ENCODE measurements around the gene MAP3K20. TPM values are rescaled to one million over a fixed set of nuclear protein-coding genes. Genes with fewer than 3 reads are reported as not detected.

The MAP3K20 gene
- total RNA-seq, 1 experiment from 2014 or later: 40.0 TPM

- intact Hi-C loops (cut with micrococcal nuclease; ENCODE audit: unreplicated experiment): no loop called here
- H3K4me3 ChIP-seq (ENCODE audit: low read depth, low read length, poor library complexity, severe bottlenecking): no peak overlapping the region
- H3K27me3 ChIP-seq (replicated peaks; ENCODE audit: insufficient read depth, low read depth, low read length, poor library complexity): no peaks in the 10 kb centered on the region
- H3K27ac ChIP-seq (ENCODE audit: low read depth, low read length, poor library complexity, severe bottlenecking): no peak overlapping the region
- H3K9me3 ChIP-seq (ENCODE audit: low read depth, low read length, poor library complexity, severe bottlenecking): no peaks in the 10 kb centered on the region
- TF ChIP-seq CTCF (conservative IDR thresholded peaks at IDR 0.05; ENCODE audit: low read depth, low read length): no peak
- H3K4me1 ChIP-seq (ENCODE audit: insufficient read depth, low read length, poor library complexity, severe bottlenecking): no peaks in the 10 kb centered on the region
- no peak for DNase-seq (ENCODE audit: low spot score)
- POLR2A ChIA-PET (ENCODE audit: low non-redundant PET): no interaction called here
- no peaks in the 10 kb centered on the region for H3K36me3 ChIP-seq (ENCODE audit: insufficient read depth, low read length, poor library complexity, severe bottlenecking)
- CTCF ChIA-PET: no interaction called here
- no TSS peak for BruUV-seq (replicated peaks)
These were observed 154.5 kb downstream of the MAP3K20 start for GRCh38 chr2:173230181-173230580.

DNA sequence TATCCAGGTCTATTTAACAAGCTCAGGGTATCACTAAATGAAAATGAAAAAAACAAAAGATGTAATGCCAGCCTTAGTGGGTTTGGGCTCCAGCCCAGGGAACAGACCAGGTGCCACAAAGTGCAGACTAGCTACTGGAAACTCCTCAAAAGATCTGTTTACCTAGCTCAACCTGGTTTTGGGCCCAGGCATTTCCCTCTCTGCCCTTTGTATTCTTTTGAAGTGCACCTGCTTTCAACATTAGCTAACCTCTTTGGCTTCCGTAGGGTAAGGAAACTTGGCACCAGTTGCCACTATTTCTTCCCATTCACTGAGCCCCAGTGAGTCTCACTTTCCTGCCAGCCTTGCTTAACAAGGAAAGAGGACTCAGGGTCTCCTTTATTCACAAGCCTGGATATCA is 155.4 kb downstream of the MAP3K20 start:
- no peak overlapping the region for H3K27ac ChIP-seq (ENCODE audit: low read depth, low read length, poor library complexity, severe bottlenecking)
- no peak for TF ChIP-seq EZH2 (IDR thresholded peaks at IDR 0.05; ENCODE audit: borderline replicate concordance, low read depth, low read length, poor library complexity, severe bottlenecking)
- TF ChIP-seq CTCF (conservative IDR thresholded peaks at IDR 0.05; ENCODE audit: low read depth, low read length): no peak
- POLR2A ChIA-PET (ENCODE audit: low non-redundant PET): no interaction called here
- H3K9me3 ChIP-seq (ENCODE audit: low read depth, low read length, poor library complexity, severe bottlenecking): no peaks in the 10 kb centered on the region
- H3K4me1 ChIP-seq (ENCODE audit: insufficient read depth, low read length, poor library complexity, severe bottlenecking): no peaks in the 10 kb centered on the region
- no peaks in the 10 kb centered on the region for H3K36me3 ChIP-seq (ENCODE audit: insufficient read depth, low read length, poor library complexity, severe bottlenecking)
- CTCF ChIA-PET: interaction anchor here (0.6 kb wide), 1 partner anchor 125 kb away, joined by 3 read pairs; no protein-coding TSS in a partner anchor
- BruUV-seq (replicated peaks): no TSS peak
- intact Hi-C loops (cut with micrococcal nuclease; ENCODE audit: unreplicated experiment): no loop called here
- DNase-seq (ENCODE audit: low spot score): no peak
- H3K27me3 ChIP-seq (replicated peaks; ENCODE audit: insufficient read depth, low read depth, low read length, poor library complexity): no peaks in the 10 kb centered on the region
- H3K4me3 ChIP-seq (ENCODE audit: low read depth, low read length, poor library complexity, severe bottlenecking): no peak overlapping the region

GRCh38 chr2:173231465-173231864 is 155.8 kb downstream of the MAP3K20 start:
- Histone ChIP-seq H3K27ac (ENCODE audit: low read depth, low read length, poor library complexity, severe bottlenecking) (no peak overlapping the region), H3K4me3 (ENCODE audit: low read depth, low read length, poor library complexity, severe bottlenecking) (no peak overlapping the region), H3K4me1 (ENCODE audit: insufficient read depth, low read length, poor library complexity, severe bottlenecking) (no peaks in the 10 kb centered on the region), H3K9me3 (ENCODE audit: low read depth, low read length, poor library complexity, severe bottlenecking) (no peaks in the 10 kb centered on the region), H3K27me3 (replicated peaks; ENCODE audit: insufficient read depth, low read depth, low read length, poor library complexity) (no peaks in the 10 kb centered on the region), H3K36me3 (ENCODE audit: insufficient read depth, low read length, poor library complexity, severe bottlenecking) (no peaks in the 10 kb centered on the region)
- ChIA-PET CTCF (interaction anchor here (0.6 kb wide), 1 partner anchor 124 kb away, joined by 3 read pairs; no protein-coding TSS in a partner anchor), POLR2A (ENCODE audit: low non-redundant PET) (no interaction called here)
- no peak for DNase-seq (ENCODE audit: low spot score)
- no TSS peak for BruUV-seq (replicated peaks)
- no peak for TF ChIP-seq EZH2 (IDR thresholded peaks at IDR 0.05; ENCODE audit: borderline replicate concordance, low read depth, low read length, poor library complexity, severe bottlenecking)
- intact Hi-C loops (cut with micrococcal nuclease; ENCODE audit: unreplicated experiment): no loop called here

DNA sequence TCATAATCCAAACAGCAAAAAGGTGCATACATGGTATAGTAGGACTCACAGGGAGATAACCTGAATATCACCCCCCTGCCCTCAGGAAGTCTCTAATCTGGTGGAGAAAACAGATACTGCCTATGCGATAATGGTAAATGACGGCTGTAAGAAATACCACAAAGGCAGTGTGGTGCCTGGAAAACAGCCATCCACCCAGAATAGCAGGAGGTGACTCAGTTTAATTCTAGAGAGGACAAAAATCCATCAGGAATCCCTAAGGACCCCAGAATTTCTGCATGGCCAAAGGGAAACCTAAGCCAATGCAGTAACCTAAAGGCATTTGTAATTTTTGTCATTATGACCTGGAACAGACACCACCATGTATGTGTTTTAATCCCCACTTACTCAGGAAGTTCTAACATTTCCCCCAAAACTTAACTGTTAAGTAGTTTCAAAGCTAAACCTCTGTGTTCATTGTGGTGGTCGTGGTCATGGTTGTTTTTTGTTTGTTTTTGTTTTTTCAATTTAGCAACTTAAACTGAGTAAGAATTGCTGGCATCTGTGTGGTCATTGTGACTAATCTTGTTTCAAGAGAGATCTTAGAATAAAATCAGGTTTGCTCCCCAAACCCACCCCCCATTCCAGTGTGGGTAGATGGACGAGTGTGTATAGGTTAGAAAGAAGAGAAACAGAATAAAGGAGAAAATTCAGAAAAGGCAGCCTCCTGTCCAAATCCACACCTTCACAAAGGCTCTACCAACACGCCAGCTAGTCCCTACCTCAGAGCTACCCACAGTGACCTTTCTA is 157.5 kb downstream of the MAP3K20 start:
- Histone ChIP-seq H3K4me3 (ENCODE audit: low read depth, low read length, poor library complexity, severe bottlenecking) (no peak overlapping the region), H3K36me3 (ENCODE audit: insufficient read depth, low read length, poor library complexity, severe bottlenecking) (no peaks in the 10 kb centered on the region), H3K4me1 (ENCODE audit: insufficient read depth, low read length, poor library complexity, severe bottlenecking) (no peaks in the 10 kb centered on the region), H3K27ac (ENCODE audit: low read depth, low read length, poor library complexity, severe bottlenecking) (no peak overlapping the region), H3K27me3 (replicated peaks; ENCODE audit: insufficient read depth, low read depth, low read length, poor library complexity) (no peaks in the 10 kb centered on the region), H3K9me3 (ENCODE audit: low read depth, low read length, poor library complexity, severe bottlenecking) (no peaks in the 10 kb centered on the region)
- CTCF ChIA-PET: no interaction called here
- BruUV-seq (replicated peaks): no TSS peak
- no peak for DNase-seq (ENCODE audit: low spot score)
- intact Hi-C loops (cut with micrococcal nuclease; ENCODE audit: unreplicated experiment): no loop called here
- POLR2A ChIA-PET (ENCODE audit: low non-redundant PET): no interaction called here
- TF ChIP-seq CTCF (conservative IDR thresholded peaks at IDR 0.05; ENCODE audit: low read depth, low read length) (no peak), EZH2 (IDR thresholded peaks at IDR 0.05; ENCODE audit: borderline replicate concordance, low read depth, low read length, poor library complexity, severe bottlenecking) (no peak)

Measured in A673 (cell line).